SK-N-SH treated with all-trans-retinoic acid at 6 μM for 48 hours (cell line): ENCODE data around the gene TNS4.

Experiments used
- ATAC-seq: fragments of 200-7000 bp; cut with Tn5 transposase; 3 replicates; pipeline ENCODE4 v1.9.1; 2020; ENCODE audit warnings: mild to moderate bottlenecking, moderate library complexity
- ARNTL ChIP-seq: fragments of 450-650 bp; formaldehyde crosslinking; IDR thresholded peaks from 2 replicates; pipeline ENCODE4 v1.5.0; 2020; ENCODE audit warnings: low read depth, mild to moderate bottlenecking, moderate library complexity, borderline replicate concordance
- BACH2 ChIP-seq: fragments of 250-450 bp; sonication (Bioruptor Pico); IDR thresholded peaks from 2 replicates; pipeline ENCODE4 v1.9.0; 2021; ENCODE audit warnings: mild to moderate bottlenecking, borderline replicate concordance
- CSDC2 ChIP-seq: fragments of 250-450 bp; sonication (Bioruptor Pico); IDR thresholded peaks from 2 replicates; pipeline ENCODE4 v1.5.0; 2020; ENCODE audit warnings: mild to moderate bottlenecking, moderate library complexity
- ESRRG ChIP-seq: fragments of 250-450 bp; sonication (Bioruptor Pico); IDR thresholded peaks from 2 replicates; pipeline ENCODE4 v1.6.1; 2021; ENCODE audit warnings: mild to moderate bottlenecking
- GLIS3 ChIP-seq: fragments of 250-450 bp; sonication (Bioruptor Pico); IDR thresholded peaks from 2 replicates; pipeline ENCODE4 v1.5.0; 2020; ENCODE audit warnings: mild to moderate bottlenecking, moderate library complexity
- OSR1 ChIP-seq: fragments of 250-450 bp; sonication (Bioruptor Pico); IDR thresholded peaks from 2 replicates; pipeline ENCODE4 v1.8.0; 2022; ENCODE audit warnings: moderate library complexity, mild to moderate bottlenecking, inconsistent platforms
- RARB ChIP-seq: fragments of 250-450 bp; sonication (Bioruptor Pico); IDR thresholded peaks from 2 replicates; pipeline ENCODE4 v1.8.0; 2021; ENCODE audit warnings: mild to moderate bottlenecking, moderate library complexity
- TCF4 ChIP-seq: fragments of 250-450 bp; sonication (Bioruptor Pico); IDR thresholded peaks from 2 replicates; pipeline ENCODE4 v1.8.0; 2021; ENCODE audit warnings: mild to moderate bottlenecking, moderate library complexity, borderline replicate concordance
- TOX ChIP-seq: fragments of 250-450 bp; sonication (Bioruptor Pico); IDR thresholded peaks from 2 replicates; pipeline ENCODE4 v1.8.0; 2021; ENCODE audit warnings: mild to moderate bottlenecking, moderate library complexity, borderline replicate concordance
- ZC3H10 ChIP-seq: fragments of 250-450 bp; sonication (Bioruptor Pico); IDR thresholded peaks from 2 replicates; pipeline ENCODE4 v1.5.1; 2021; ENCODE audit warnings: mild to moderate bottlenecking, moderate library complexity
- ZFP3 ChIP-seq: fragments of 250-450 bp; sonication (Bioruptor Pico); IDR thresholded peaks from 2 replicates; pipeline ENCODE4 v1.5.0; 2020; ENCODE audit warnings: mild to moderate bottlenecking, moderate library complexity
- ZFP30 ChIP-seq: fragments of 450-650 bp; formaldehyde crosslinking; IDR thresholded peaks from 2 replicates; pipeline ENCODE4 v1.5.0; 2022; ENCODE audit warnings: mild to moderate bottlenecking, moderate library complexity
- ZNF565 ChIP-seq: fragments of 450-650 bp; formaldehyde crosslinking; conservative IDR thresholded peaks from 2 replicates; pipeline ENCODE4 v1.5.0; 2020; ENCODE audit warnings: low read depth, mild to moderate bottlenecking, moderate library complexity
- ZNF70 ChIP-seq: fragments of 450-650 bp; formaldehyde crosslinking; IDR thresholded peaks from 2 replicates; pipeline ENCODE4 v1.5.0; 2020; ENCODE audit warnings: mild to moderate bottlenecking, moderate library complexity
- ZNF8 ChIP-seq: fragments of 450-650 bp; formaldehyde crosslinking; IDR thresholded peaks from 2 replicates; pipeline ENCODE4 v1.5.0; 2020; ENCODE audit warnings: mild to moderate bottlenecking, moderate library complexity
- TF ChIP-seq, protein P1 (sequence below): fragments of 250-450 bp; sonication (Bioruptor Pico); IDR thresholded peaks from 2 replicates; pipeline ENCODE4 v1.8.0; 2020; ENCODE audit warnings: mild to moderate bottlenecking, moderate library complexity, borderline replicate concordance
- TF ChIP-seq, protein P2 (sequence below): fragments of 250-450 bp; sonication (Bioruptor Pico); IDR thresholded peaks from 2 replicates; pipeline ENCODE4 v1.5.0; 2020; ENCODE audit warnings: mild to moderate bottlenecking, moderate library complexity
- TF ChIP-seq, protein P3 (sequence below): fragments of 250-450 bp; sonication (Bioruptor Pico); IDR thresholded peaks from 2 replicates; pipeline ENCODE4 v1.8.0; 2021; ENCODE audit warnings: low read depth, mild to moderate bottlenecking, moderate library complexity, borderline replicate concordance
- TF ChIP-seq, protein P4 (sequence below): fragments of 250-450 bp; sonication (Bioruptor Pico); IDR thresholded peaks from 2 replicates; pipeline ENCODE4 v1.5.1; 2020; ENCODE audit warnings: low read depth, mild to moderate bottlenecking, moderate library complexity
- TF ChIP-seq, protein P5 (sequence below): fragments of 250-450 bp; sonication (Bioruptor Pico); IDR thresholded peaks from 2 replicates; pipeline ENCODE4 v1.5.1; 2021; ENCODE audit warnings: mild to moderate bottlenecking, moderate library complexity

Gene TNS4

DNA sequence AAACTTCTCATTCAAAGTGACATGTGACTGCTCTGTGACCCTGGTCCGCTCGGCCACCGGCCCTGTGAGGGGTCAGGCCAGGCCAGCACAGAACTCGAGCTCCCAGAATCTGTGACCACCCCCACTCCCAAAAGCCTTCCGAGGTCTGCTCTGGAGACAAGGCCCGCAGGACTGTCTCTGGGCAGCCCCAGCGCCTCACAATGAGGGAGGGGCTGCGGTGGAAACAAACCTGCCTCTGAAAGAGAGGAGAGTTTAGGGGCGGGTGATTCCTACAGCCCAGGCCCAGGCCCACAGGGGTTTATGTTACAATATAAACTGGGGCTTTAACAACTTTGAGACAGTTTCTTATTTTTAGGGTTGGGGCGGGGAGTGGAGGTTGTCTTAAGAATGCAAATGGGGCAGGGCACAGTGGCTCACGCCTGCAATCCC lies 38.3 kb downstream of the TNS4 start:
- TF ChIP-seq TOX (CRISPR knock-in tag) (no peak), OSR1 (CRISPR knock-in tag) (no peak), ZNF8 (no peak), ZFP30 (CRISPR knock-in tag) (no peak), ZC3H10 (CRISPR knock-in tag) (no peak), RARB (CRISPR knock-in tag) (no peak), GLIS3 (CRISPR knock-in tag) (no peak), BACH2 (CRISPR knock-in tag) (no peak), ZNF70 (CRISPR knock-in tag) (no peak)
- TF ChIP-seq, protein P1, sequence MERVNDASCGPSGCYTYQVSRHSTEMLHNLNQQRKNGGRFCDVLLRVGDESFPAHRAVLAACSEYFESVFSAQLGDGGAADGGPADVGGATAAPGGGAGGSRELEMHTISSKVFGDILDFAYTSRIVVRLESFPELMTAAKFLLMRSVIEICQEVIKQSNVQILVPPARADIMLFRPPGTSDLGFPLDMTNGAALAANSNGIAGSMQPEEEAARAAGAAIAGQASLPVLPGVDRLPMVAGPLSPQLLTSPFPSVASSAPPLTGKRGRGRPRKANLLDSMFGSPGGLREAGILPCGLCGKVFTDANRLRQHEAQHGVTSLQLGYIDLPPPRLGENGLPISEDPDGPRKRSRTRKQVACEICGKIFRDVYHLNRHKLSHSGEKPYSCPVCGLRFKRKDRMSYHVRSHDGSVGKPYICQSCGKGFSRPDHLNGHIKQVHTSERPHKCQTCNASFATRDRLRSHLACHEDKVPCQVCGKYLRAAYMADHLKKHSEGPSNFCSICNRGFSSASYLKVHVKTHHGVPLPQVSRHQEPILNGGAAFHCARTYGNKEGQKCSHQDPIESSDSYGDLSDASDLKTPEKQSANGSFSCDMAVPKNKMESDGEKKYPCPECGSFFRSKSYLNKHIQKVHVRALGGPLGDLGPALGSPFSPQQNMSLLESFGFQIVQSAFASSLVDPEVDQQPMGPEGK (CRISPR knock-in tag) = no peak
- TF ChIP-seq, protein P2, sequence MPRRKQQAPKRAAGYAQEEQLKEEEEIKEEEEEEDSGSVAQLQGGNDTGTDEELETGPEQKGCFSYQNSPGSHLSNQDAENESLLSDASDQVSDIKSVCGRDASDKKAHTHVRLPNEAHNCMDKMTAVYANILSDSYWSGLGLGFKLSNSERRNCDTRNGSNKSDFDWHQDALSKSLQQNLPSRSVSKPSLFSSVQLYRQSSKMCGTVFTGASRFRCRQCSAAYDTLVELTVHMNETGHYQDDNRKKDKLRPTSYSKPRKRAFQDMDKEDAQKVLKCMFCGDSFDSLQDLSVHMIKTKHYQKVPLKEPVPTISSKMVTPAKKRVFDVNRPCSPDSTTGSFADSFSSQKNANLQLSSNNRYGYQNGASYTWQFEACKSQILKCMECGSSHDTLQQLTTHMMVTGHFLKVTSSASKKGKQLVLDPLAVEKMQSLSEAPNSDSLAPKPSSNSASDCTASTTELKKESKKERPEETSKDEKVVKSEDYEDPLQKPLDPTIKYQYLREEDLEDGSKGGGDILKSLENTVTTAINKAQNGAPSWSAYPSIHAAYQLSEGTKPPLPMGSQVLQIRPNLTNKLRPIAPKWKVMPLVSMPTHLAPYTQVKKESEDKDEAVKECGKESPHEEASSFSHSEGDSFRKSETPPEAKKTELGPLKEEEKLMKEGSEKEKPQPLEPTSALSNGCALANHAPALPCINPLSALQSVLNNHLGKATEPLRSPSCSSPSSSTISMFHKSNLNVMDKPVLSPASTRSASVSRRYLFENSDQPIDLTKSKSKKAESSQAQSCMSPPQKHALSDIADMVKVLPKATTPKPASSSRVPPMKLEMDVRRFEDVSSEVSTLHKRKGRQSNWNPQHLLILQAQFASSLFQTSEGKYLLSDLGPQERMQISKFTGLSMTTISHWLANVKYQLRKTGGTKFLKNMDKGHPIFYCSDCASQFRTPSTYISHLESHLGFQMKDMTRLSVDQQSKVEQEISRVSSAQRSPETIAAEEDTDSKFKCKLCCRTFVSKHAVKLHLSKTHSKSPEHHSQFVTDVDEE = no peak
- ATAC-seq = no peak

DNA sequence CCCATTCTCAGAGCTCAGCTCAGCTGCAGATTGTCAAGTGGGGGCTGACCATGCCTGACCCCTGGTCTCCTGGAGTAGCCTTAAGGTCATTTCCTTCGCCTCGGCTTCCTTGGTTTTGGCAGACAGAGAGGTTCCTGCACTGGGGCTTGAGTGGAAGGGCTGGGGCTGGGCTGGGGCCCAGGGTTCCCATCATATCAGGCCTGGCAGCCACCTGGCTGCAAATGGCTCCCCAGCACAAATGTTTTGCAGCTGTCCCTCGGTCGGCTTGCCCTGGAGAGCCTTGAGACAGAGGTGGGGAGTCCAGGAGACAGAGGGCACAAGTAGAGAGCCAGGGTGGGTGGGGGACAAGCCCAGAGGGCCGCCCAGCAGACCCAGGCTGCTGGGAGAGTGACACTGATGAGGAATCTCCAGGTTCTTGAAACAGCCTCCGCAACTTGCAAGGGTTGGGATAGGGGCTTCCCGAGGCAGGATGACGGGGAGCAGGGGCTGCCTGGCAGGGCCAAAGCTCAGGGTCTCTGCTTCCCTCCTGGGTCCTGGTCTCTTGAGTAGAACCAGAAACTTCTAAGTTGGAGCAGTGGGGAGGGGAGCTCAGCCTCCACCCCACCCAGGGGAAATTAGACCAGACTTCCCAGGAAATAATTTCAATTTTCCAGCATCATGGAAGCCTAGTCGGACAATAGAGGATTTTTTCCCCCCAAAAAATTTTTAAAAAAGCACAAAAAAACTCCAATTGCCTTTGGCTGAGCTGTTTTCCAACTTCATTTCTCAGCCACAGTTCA lies 38.9 kb downstream of the TNS4 start:
- TF ChIP-seq, protein P3, sequence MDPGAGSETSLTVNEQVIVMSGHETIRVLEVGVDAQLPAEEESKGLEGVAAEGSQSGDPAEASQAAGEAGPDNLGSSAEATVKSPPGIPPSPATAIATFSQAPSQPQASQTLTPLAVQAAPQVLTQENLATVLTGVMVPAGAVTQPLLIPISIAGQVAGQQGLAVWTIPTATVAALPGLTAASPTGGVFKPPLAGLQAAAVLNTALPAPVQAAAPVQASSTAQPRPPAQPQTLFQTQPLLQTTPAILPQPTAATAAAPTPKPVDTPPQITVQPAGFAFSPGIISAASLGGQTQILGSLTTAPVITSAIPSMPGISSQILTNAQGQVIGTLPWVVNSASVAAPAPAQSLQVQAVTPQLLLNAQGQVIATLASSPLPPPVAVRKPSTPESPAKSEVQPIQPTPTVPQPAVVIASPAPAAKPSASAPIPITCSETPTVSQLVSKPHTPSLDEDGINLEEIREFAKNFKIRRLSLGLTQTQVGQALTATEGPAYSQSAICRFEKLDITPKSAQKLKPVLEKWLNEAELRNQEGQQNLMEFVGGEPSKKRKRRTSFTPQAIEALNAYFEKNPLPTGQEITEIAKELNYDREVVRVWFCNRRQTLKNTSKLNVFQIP = no peak
- TF ChIP-seq ZFP3 (CRISPR knock-in tag) = no peak
- TF ChIP-seq ZNF565 = no peak
- no peak for TF ChIP-seq OSR1 (CRISPR knock-in tag)
- no peak for TF ChIP-seq ARNTL (CRISPR knock-in tag)
- TF ChIP-seq ESRRG = no peak
- ATAC-seq = no peak

DNA sequence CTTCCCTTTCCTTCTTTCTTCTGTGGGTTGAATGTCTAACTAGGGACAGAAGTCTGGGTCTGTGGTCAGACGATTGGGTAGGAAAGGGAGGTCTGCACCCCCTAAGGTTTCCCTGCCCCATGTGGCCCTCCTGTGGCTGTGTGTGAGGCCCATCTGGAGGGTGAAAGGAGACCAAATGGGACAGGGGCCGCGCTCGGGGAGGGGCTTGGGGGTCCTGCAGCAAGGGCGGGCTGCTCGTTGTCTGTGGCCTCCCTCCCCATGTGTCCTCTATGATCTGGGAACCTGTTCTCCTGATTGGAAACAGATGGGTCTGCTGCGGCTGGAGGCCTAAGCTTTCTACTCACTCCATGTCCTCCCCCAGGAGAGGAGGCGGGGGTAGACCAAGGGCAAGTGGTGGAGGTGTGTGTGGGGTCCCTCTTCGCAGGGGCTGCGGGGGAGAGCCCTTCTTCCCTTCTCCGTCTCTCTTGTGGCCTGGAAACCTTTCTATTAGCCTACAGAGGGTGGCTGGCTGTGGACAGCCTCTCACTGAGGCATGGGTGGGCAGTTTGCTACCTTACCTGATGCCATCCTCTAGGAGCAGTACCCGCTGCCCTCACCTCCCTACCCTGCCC lies 39.6 kb downstream of the TNS4 start:
- peak; percentile 9; the same call in 2 of the 3 replicates for ATAC-seq
- TF ChIP-seq ARNTL (CRISPR knock-in tag) (no peak), GLIS3 (CRISPR knock-in tag) (no peak), TCF4 (peak; percentile 70; the same call in 1 of the 2 replicates)

DNA sequence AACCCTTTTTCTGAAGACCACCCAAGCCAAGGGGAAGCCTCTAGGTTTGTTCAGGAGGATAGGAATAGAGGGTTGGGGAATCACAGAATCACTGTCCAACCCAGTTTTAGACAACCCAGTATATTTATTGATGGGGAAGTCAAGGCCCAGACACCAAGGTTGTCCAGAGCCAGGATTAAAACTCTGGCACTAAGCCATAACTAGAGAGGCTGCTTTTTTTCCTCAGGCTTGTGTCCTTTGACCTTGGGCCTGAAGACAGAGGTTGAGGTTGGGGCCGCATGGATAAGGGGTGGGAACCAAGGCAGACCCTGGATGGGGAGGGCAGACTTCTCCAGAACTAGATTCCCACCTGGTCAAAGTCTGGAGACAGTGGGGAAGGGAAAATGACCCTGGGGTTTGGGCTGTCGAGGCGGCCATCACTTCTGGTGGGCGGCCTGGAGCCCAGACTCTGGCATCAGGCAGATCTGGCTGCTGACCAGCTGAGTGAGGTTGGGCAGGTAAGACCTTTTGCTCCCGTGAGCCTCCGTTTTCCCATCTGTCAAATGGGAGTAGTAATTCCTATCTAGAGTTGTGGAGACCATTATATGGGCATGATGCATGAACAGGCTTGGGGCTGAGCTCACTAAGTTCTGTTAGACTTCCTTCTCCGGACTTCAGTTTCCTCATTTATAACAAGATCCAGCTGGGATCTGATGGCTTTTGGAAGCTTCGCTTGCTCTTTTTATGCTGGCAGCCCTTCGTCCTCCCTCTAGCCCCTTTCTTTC lies 40.3 kb downstream of the TNS4 start:
- TF ChIP-seq ZNF565 (no peak), OSR1 (CRISPR knock-in tag) (no peak), ZNF8 (0 out of 2 replicates have a peak, but pooled peaks have one; percentile 2), RARB (CRISPR knock-in tag) (no peak), CSDC2 (CRISPR knock-in tag) (no peak)
- TF ChIP-seq, protein P4, sequence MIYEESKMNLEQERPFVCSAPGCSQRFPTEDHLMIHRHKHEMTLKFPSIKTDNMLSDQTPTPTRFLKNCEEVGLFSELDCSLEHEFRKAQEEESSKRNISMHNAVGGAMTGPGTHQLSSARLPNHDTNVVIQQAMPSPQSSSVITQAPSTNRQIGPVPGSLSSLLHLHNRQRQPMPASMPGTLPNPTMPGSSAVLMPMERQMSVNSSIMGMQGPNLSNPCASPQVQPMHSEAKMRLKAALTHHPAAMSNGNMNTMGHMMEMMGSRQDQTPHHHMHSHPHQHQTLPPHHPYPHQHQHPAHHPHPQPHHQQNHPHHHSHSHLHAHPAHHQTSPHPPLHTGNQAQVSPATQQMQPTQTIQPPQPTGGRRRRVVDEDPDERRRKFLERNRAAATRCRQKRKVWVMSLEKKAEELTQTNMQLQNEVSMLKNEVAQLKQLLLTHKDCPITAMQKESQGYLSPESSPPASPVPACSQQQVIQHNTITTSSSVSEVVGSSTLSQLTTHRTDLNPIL (CRISPR knock-in tag) = no peak
- TF ChIP-seq, protein P3 = no peak
- TF ChIP-seq, protein P5, sequence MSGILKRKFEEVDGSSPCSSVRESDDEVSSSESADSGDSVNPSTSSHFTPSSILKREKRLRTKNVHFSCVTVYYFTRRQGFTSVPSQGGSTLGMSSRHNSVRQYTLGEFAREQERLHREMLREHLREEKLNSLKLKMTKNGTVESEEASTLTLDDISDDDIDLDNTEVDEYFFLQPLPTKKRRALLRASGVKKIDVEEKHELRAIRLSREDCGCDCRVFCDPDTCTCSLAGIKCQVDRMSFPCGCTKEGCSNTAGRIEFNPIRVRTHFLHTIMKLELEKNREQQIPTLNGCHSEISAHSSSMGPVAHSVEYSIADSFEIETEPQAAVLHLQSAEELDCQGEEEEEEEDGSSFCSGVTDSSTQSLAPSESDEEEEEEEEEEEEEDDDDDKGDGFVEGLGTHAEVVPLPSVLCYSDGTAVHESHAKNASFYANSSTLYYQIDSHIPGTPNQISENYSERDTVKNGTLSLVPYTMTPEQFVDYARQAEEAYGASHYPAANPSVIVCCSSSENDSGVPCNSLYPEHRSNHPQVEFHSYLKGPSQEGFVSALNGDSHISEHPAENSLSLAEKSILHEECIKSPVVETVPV (CRISPR knock-in tag) = no peak
- TF ChIP-seq, all 23 proteins: peak for 1
- no peak for ATAC-seq
